Gastroesophageal sphincter (tissue), 3 donors: Measurements from ENCODE around the gene UMOD.

ENCODE experiments used
- EP300 ChIP-seq: sonication (generic); formaldehyde crosslinking; IDR thresholded peaks from one replicate; pipeline ENCODE4 v1.6.1; 2017; ENCODE audit warnings: antibody characterized with exemption, mild to moderate bottlenecking
- POLR2A ChIP-seq, 2 donors: fragments of 450-650 bp; IDR thresholded peaks; one replicate each; pipeline ENCODE4 v1.6.1; 2017; ENCODE audit warnings: antibody characterized with exemption in 2 of 2, mild to moderate bottlenecking in 2 of 2, moderate library complexity in 1 of 2
- POLR2AphosphoS5 ChIP-seq: sonication (generic); formaldehyde crosslinking; IDR thresholded peaks from one replicate; pipeline ENCODE4 v1.6.1; 2017; ENCODE audit warnings: antibody characterized with exemption
- TF ChIP-seq, protein P1 (sequence below), 4 experiments: fragments of 200-600 bp in 2 of 4; fragments of 450-650 bp in 2 of 4; sonication (generic) in 1 of 4; IDR thresholded peaks; one replicate each; pipeline ENCODE4 v1.5.1; 2017 to 2019; ENCODE audit warnings: antibody characterized with exemption in 4 of 4, mild to moderate bottlenecking in 2 of 4, moderate library complexity in 2 of 4

GRCh38 chr16:20380782-20381181 lies 28.3 kb upstream of the UMOD start:
- TF ChIP-seq, protein P1, sequence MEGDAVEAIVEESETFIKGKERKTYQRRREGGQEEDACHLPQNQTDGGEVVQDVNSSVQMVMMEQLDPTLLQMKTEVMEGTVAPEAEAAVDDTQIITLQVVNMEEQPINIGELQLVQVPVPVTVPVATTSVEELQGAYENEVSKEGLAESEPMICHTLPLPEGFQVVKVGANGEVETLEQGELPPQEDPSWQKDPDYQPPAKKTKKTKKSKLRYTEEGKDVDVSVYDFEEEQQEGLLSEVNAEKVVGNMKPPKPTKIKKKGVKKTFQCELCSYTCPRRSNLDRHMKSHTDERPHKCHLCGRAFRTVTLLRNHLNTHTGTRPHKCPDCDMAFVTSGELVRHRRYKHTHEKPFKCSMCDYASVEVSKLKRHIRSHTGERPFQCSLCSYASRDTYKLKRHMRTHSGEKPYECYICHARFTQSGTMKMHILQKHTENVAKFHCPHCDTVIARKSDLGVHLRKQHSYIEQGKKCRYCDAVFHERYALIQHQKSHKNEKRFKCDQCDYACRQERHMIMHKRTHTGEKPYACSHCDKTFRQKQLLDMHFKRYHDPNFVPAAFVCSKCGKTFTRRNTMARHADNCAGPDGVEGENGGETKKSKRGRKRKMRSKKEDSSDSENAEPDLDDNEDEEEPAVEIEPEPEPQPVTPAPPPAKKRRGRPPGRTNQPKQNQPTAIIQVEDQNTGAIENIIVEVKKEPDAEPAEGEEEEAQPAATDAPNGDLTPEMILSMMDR (IDR thresholded peaks at IDR 0.05): no peak
- TF ChIP-seq EP300: no peak
- no peak for TF ChIP-seq POLR2AphosphoS5
- TF ChIP-seq POLR2A (IDR thresholded peaks at IDR 0.05): no peak
